Stimulated activated CD4-positive, alpha-beta T cell treated with anti-CD3 and anti-CD28 coated beads, Interleukin-2, amount 100 ng/mL, for 24 hours (primary cell): ENCODE results near the gene LAMTOR1.

ENCODE experiments used
- DNase-seq, 2 donors: peaks; one replicate each; pipeline ENCODE4 v3.0.0-alpha.2; 2020

The LAMTOR1 gene

GRCh38 chr11:72080326-72081183, 22.5 kb downstream of the LAMTOR1 start, which contains the start of the genes LRRC51 and NUMA1:
TSS of gene LRRC51 (plus strand) at chr11:72080850. CDS start at chr11:72089084, 8,234 bp downstream.
TSS of gene NUMA1 (minus strand) at chr11:72080542. CDS start at chr11:72035943, 44,599 bp downstream.
- peak; percentile 99 for DNase-seq

GRCh38 chr11:72079819-72080325, 23.2 kb downstream of the LAMTOR1 start:
- DNase-seq: no peak

- DNase-seq: no peak
Measured at GRCh38 chr11:72078477-72078876, 24.6 kb downstream of the LAMTOR1 start.

GRCh38 chr11:72075756-72076155, 27.3 kb downstream of the LAMTOR1 start:
- no peak for DNase-seq

GRCh38 chr11:72075109-72075508, 28.0 kb downstream of the LAMTOR1 start:
- no peak for DNase-seq

GRCh38 chr11:72072348-72072747, 30.7 kb downstream of the LAMTOR1 start:
- no peak for DNase-seq

GRCh38 chr11:72070491-72070890, 32.6 kb downstream of the LAMTOR1 start:
- DNase-seq: no peak

- DNase-seq: no peak
Measured at GRCh38 chr11:72069787-72070251, 33.3 kb downstream of the LAMTOR1 start.

GRCh38 chr11:72069200-72069599, 33.9 kb downstream of the LAMTOR1 start:
- no peak for DNase-seq

GRCh38 chr11:72067676-72068075, 35.4 kb downstream of the LAMTOR1 start:
- no peak for DNase-seq

GRCh38 chr11:72067266-72067665, 35.8 kb downstream of the LAMTOR1 start:
- DNase-seq: no peak

GRCh38 chr11:72066855-72067254, 36.2 kb downstream of the LAMTOR1 start:
- DNase-seq: no peak

- DNase-seq: no peak
Measured at GRCh38 chr11:72061739-72062396, 41.2 kb downstream of the LAMTOR1 start.

- DNase-seq: no peak
Measured at GRCh38 chr11:72058416-72059034, 44.6 kb downstream of the LAMTOR1 start.

GRCh38 chr11:72048766-72049460, 54.2 kb downstream of the LAMTOR1 start:
- no peak for DNase-seq
